Retinal pigment epithelial cell (primary cell): ENCODE data around the gene MS4A5.
"Not testable (repeated sequence)": the region's sequence is repeated elsewhere in the genome, so short reads cannot be mapped to it uniquely, and the experiment has no call there.

Experiments
- DNase-seq: peaks from one replicate; pipeline ENCODE4 v3.0.0-alpha.2; 2010; ENCODE audit warnings: low read depth
- H3K4me3 ChIP-seq: 2 replicates; pipeline ENCODE4 v1.5.1; 2011; ENCODE audit warnings: mild to moderate bottlenecking, low read length, control low read depth, moderate library complexity
- CTCF ChIP-seq: conservative IDR thresholded peaks from 2 replicates; pipeline ENCODE4 v1.5.1; 2011; ENCODE audit warnings: low read depth, low read length, control low read depth, inconsistent platforms

MS4A5 gene

GRCh38 chr11:60447846-60448245 is 18.5 kb downstream of the MS4A5 start:
- DNase-seq, result no peak
- TF ChIP-seq CTCF, result no peak
- H3K4me3 ChIP-seq, result no peak overlapping the region

- H3K4me3 ChIP-seq, DNase-seq: not testable (repeated sequence)
These were observed 21.8 kb downstream of the MS4A5 start for GRCh38 chr11:60451185-60451584.

GRCh38 chr11:60454212-60454611 is 24.8 kb downstream of the MS4A5 start:
- no peak for TF ChIP-seq CTCF
- H3K4me3 ChIP-seq, result no peak overlapping the region
- no peak for DNase-seq

- H3K4me3 ChIP-seq, result no peak within 1 kb of the TSS
- TF ChIP-seq CTCF, result no peak
- DNase-seq, result no peak
These were observed 26.2 kb downstream of the MS4A5 start, which contains the start of gene MS4A1 for GRCh38 chr11:60455531-60456042. TSS of gene MS4A1 (plus strand) at chr11:60455847. CDS start at chr11:60462375, 6,528 bp downstream.

- H3K4me3 ChIP-seq, result no peak overlapping the region
- DNase-seq, result no peak
- no peak for TF ChIP-seq CTCF
These were observed 28.2 kb downstream of the MS4A5 start for GRCh38 chr11:60457576-60457975.

- H3K4me3 ChIP-seq, result no peak overlapping the region
- no peak for DNase-seq
- TF ChIP-seq CTCF, result no peak
These were observed 30.0 kb downstream of the MS4A5 start for GRCh38 chr11:60459345-60459744.

- no peak for TF ChIP-seq CTCF
- no peak overlapping the region for H3K4me3 ChIP-seq
- DNase-seq, result no peak
These were observed 39.5 kb downstream of the MS4A5 start for GRCh38 chr11:60468829-60469228.

- no peak for DNase-seq
- no peak overlapping the region for H3K4me3 ChIP-seq
- TF ChIP-seq CTCF, result no peak
These were observed 40.4 kb downstream of the MS4A5 start for GRCh38 chr11:60469723-60470122.
